NAMALWA (cell line): Measurements from ENCODE around the gene CCL7.

ENCODE experiments used
- DNase-seq: peaks from one replicate; pipeline ENCODE4 v3.0.0-alpha.2; 2015; ENCODE audit warnings: low spot score

Gene CCL7

GRCh38 chr17:34287875-34288274 is 17.9 kb downstream of the CCL7 start:
- no peak for DNase-seq

GRCh38 chr17:34290586-34290985 is 20.6 kb downstream of the CCL7 start:
- DNase-seq = no peak

- no peak for DNase-seq
Measured at GRCh38 chr17:34291721-34292348, 21.8 kb downstream of the CCL7 start.

GRCh38 chr17:34299027-34299426 is 29.0 kb downstream of the CCL7 start:
- no peak for DNase-seq

GRCh38 chr17:34299956-34300577 is 30.0 kb downstream of the CCL7 start:
- no peak for DNase-seq

- DNase-seq = no peak
Measured at GRCh38 chr17:34300652-34301370, 30.8 kb downstream of the CCL7 start.

GRCh38 chr17:34301986-34302385 is 32.0 kb downstream of the CCL7 start:
- no peak for DNase-seq

GRCh38 chr17:34302636-34303035 is 32.6 kb downstream of the CCL7 start:
- DNase-seq = no peak

- DNase-seq = no peak
Measured at GRCh38 chr17:34303606-34304005, 33.6 kb downstream of the CCL7 start.

- no peak for DNase-seq
Measured at GRCh38 chr17:34305061-34305460, 35.0 kb downstream of the CCL7 start.

GRCh38 chr17:34305606-34306005 is 35.6 kb downstream of the CCL7 start:
- DNase-seq = no peak

GRCh38 chr17:34306466-34306865 is 36.4 kb downstream of the CCL7 start:
- no peak for DNase-seq

- DNase-seq = no peak
Measured at GRCh38 chr17:34307110-34307509, 37.1 kb downstream of the CCL7 start.

GRCh38 chr17:34308371-34308770 is 38.4 kb downstream of the CCL7 start:
- DNase-seq = no peak

GRCh38 chr17:34311291-34311690 is 41.3 kb downstream of the CCL7 start:
- no peak for DNase-seq

- DNase-seq = no peak
Measured at GRCh38 chr17:34312080-34312479, 42.1 kb downstream of the CCL7 start.

GRCh38 chr17:34313164-34313563 is 43.1 kb downstream of the CCL7 start:
- DNase-seq = no peak

- DNase-seq = no peak
Measured at GRCh38 chr17:34314279-34314678, 44.3 kb downstream of the CCL7 start.

GRCh38 chr17:34318474-34318873 is 48.5 kb downstream of the CCL7 start:
- peak; percentile 57 for DNase-seq

- DNase-seq = no peak
Measured at GRCh38 chr17:34319039-34319483, 49.0 kb downstream of the CCL7 start, which contains the start of gene CCL8. CCL8 (plus strand) TSS chr17:34319435; CDS start chr17:34319502, 67 bp downstream.
